HG03378 (cell line): ENCODE results near the gene KRT13.

ENCODE experiments used
- ATAC-seq: cut with Tn5 transposase; IDR thresholded peaks from one replicate; pipeline ENCODE4 v1.9.1; 2021; ENCODE audit warnings: mild to moderate bottlenecking, moderate library complexity; ENCODE audit not compliant: unreplicated experiment

KRT13 gene

GRCh38 chr17:41498276-41498675 lies 7.1 kb downstream of the KRT13 start:
- no peak for ATAC-seq

DNA sequence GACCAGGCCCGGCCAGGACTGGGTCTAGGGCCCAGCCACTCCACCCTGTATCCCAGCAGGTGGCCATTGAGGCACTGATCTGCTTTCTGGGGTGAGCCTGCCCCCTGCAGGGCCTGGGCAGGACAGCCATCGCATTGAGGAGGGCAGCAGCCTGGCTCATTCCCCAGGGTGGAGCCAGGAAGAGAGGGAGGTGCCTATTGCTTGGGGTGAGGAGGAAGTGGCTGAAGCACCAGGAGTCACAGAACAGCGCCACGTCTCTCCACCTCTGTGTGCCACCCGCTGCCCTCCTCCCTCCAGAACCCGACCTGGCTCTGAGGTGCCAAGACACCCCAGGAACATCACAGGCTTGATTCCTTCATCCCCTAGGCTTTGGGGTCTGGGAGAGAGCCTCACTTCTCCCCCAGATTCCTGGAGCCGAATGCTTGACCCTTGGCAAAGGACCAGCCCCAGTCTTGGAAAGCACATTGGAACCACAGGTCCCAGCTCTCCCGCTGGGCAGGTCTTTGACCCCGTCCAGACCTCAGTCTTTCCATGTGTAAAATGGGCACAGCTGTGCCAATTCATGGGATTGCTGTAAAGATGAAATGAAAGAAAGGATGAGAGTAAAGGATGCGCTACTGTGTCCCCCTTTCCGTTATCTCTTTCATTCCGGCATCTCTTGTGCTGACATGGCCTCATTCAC lies 8.5 kb downstream of the KRT13 start:
- no peak for ATAC-seq

DNA sequence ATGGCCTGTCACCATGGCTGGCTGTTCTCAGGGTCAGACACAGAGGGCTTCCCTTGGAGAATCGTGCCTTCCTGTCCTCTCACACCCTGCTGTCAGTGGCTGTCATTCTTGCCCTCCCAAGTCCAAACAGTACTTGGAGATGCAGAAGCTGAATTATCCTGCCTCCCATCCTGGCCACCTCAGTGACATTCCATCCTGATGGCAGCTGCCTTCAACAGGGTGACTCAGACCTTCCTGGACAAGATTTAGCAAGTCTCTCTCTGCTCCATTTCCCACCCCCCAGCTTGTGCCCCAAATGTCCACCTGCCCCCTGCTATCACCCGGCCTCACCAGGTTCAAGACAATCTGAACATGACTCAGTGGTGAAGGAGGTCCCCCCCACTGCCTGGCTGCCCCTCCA lies 10.9 kb downstream of the KRT13 start:
- no peak for ATAC-seq

DNA sequence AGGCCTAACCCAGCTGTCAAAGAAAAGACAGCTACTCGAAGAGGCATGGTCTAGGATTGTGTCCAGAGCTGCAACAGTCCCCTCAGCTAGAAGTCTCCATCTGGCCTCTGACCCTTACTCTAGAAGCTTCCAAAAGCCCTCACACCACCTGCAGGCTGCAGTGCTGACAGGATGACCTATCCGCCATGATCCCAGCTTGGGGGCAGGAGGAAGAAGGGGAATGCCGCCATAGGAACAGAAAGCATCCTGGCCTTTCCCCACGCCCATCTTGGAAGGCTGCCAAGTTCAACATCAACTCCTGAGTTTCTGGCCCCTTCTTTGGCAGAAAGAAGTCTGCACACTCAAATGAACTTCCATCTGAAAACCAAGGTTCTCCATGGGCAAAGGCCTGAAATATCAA lies 12.6 kb downstream of the KRT13 start:
- no peak for ATAC-seq

DNA sequence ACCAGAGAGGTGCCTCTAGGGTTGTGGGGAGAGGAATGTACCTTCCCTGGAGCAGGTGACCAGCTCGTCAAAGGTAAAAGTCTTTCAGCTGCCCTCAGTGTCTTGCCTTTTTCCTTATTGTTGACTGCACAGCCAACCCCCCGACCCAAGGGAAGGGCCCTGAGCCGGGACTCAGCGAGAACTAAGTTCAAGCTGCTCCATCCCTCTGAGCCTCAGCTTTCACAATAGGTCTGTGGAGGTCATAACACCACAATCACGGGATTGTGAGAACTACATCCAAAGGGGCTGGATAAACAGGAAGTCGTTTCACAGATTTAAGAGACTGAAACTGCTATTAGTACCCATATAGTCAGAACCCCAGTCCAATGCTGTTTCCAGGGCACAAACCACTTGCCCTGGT lies 13.1 kb downstream of the KRT13 start:
- no peak for ATAC-seq

DNA sequence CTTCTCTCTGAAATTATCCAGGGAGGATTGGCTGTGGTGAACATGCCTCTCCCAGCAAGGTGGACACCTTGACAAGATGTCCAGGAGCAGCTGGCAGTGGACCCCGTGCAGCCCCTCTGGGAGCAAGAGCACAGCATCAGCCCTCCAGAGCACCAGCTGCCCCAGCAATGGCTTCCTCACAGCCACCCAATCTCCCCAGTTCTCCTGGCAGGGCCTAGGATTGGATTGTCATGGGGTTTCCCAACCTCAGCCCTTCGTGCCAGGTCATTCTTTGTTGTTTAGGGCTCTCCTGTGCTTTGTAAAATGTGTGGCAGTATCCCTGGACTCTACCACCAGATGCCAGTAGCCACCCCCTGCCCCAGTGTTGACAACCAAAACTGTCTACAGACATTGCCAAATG lies 13.9 kb downstream of the KRT13 start:
- ATAC-seq, result no peak

DNA sequence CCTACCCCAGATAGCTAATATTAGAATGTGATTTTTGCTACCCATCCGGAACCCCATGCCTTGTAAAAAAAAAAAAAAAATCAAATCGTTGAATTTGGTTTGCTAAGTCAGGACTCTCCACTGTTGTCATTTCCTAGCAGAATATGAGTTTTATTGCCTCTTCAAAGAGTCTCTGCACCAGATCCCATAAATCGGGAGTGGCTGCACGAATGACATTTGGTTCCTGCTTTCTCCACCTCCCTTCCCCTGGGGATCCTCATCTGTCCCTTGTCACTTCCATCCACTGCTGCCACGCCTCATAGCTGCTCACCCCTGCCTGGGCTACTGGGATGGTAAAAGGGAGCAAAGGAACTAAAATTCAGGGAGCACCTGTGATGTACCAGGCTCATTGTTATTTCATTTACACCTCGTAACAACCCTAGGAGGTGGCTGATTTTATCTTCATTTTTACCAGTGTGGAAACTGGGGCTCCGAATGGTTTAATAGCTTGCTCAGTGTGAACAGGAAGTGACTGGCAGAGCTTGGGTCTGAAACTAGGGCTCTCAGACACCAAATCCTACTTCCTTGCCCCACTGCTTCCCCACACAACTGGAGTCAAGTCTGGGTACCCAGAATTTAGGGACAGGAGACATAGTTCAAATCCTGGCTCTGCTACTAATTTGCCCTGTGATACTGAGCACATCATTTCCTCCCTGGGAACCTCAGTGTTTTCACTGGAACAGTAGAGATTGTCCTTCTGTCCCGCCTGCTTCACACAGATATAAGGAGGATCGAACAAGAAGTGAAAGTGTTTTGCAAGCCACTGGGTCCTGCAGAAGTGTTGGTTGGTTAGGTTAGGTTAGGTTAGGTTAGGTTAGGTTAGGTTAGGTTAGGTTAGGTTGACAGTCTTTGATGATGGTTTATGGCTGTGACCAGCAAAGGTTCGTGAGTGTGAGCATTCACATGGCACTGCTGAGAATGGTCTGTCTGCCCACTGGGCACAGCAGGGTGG lies 15.1 kb downstream of the KRT13 start:
- ATAC-seq, result no peak

DNA sequence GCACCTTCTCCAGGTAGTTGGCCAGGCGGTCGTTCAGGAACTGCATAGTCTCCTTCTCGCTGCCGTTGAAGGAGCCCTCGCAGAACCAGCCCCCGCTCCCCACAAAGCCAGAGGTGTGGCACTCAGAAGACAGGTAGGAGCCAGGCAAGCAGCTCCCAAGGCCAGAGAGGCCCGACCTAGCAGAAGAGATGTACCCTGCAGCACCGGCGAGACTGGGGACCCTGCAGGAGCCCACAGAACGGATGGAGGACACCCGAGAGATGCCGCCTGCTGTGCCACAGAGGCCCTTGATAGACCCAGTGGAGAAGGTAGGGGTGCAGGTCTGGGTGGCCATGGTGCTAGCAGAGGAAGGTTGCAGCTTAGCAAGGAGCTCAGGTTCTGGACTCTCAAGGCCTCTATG lies 15.9 kb downstream of the KRT13 start, which contains the start of gene KRT36:
KRT36 (minus strand) TSS at position 380 of the 400 bp plus-strand sequence; CDS start at position 334, 46 bp downstream.
- no peak for ATAC-seq

DNA sequence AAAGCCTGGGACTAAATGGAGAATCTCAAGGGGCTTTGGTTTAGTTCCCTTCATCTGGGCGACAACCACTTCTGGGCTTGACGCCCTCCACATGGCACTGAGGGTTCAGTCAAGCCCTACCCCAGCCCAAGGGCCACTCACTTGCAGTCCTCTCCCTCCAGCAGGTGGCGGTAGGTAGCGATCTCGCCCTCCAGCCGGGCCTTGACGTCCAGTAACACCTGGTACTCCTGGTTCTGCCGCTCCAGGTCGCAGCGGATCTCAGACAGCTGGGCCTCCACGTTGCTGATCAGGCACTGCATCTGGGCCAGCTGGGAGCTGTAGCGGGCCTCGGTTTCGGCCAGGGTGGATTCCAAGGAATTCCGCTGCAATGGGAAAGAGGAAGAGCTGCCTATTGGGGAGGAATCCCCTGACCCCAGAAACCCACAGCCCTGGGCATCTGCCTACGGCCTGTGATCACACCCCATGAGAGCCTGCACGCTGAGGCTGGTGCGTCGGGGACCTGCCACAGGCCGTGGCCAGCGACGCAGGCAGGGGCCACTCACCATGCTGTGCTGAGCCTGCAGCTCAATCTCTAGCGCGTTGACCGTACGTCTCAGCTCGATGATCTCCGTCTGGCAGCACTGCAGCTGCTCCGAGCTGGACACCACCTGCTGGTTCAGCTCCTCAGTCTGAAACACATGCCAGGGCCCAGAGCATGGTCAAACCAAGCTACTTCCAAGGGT lies 18.4 kb downstream of the KRT13 start:
- no peak for ATAC-seq

GRCh38 chr17:41486316-41486715 lies 19.1 kb downstream of the KRT13 start:
- no peak for ATAC-seq

- no peak for ATAC-seq
Observed at GRCh38 chr17:41484920-41485904, 20.2 kb downstream of the KRT13 start.

GRCh38 chr17:41483991-41484826 lies 21.2 kb downstream of the KRT13 start:
- ATAC-seq, result no peak

GRCh38 chr17:41483531-41483930 lies 21.9 kb downstream of the KRT13 start:
- no peak for ATAC-seq

DNA sequence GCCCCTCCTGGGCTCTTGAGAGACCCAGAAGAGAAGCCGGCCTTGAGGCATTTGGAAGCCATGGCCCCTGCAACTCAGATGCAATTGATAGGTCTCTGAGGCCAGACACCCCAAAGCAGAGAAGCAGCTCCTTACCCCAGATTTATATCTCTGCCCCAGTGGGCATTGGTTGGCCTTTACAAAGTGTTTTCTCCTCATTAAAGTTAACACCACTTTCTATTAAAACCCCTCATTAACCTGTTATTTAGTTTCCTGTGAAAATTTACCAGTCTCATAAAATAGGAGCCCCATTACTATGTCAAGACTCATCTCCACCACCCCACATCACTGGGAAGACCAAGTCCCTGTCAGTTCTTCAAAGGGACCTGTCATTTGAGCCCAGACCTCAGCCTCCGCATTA lies 24.4 kb downstream of the KRT13 start, which contains the start of gene KRT35:
KRT35 (minus strand) TSS at position 116 of the 400 bp plus-strand sequence; CDS start at position 62, 54 bp downstream.
- no peak for ATAC-seq

- no peak for ATAC-seq
Observed at GRCh38 chr17:41480581-41480980, 24.8 kb downstream of the KRT13 start.

- no peak for ATAC-seq
Observed at GRCh38 chr17:41480136-41480535, 25.3 kb downstream of the KRT13 start.

DNA sequence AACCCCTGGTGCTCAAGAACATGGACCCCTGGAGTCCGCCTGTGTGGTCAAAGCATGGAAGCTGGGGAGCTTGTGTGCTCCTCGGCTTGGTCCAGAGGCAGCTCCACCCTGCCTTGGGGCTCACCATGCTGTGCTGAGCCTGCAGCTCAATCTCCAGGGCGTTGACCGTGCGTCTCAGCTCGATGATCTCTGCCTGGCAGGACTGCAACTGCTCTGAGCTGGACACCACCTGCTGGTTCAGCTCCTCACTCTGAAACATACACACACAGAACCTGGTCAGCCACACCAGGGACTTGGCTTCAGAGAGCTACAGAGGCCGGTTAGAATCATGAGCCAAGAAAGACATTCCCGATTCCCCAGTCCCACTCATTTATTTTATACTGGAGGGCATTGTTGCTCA lies 27.2 kb downstream of the KRT13 start:
- ATAC-seq, result no peak

DNA sequence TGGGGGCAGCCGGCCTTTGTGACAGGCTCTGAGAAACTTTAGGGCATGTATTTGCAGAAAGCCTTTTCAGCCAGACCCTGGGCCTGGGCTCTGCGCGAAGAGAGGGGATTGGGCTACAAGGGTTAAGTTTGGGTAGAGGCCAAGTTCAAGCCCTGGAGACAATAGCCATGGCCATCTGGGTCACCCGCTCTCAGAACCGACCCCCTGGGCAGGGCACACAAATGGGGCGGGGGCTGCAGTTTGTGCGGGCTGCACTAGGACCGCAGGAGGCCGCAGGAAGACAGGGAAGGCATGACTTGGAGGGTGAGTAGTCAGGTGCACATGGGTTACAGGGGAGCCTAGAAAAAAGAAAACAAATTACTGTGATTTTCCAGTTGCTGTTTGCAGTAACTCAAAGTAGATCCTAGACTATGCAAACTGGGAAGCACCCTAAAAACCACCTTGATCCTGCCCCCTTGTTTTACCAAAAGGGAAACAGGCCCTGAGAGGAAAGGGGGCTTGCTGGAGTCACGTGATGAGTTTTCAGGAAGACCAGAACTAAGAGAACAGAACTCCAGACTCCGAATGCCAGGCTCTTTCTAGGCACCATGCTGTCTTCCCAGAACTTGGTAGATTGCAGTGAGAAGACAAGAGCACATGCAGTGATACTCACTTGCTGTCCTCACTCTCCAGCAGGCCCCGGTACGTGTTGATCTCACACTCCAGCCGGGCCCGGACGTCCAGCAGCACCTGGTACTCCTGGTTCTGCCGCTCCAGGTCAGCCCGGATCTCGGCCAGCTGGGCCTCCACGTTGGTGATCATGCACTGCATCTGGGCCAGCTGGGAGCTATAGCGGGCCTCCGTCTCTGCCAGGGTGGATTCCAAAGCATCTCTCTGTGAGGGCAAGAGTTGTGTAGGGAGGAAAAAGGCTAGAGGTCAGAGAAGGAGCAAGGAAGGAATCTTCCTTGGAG lies 28.3 kb downstream of the KRT13 start:
- ATAC-seq, result no peak
